ENCODE measurements around the gene PDE4D.
A peak's percentile ranks its signal among the peaks of the same experiment; 100 is the strongest.
"Not testable (repeated sequence)": the region's sequence is repeated elsewhere in the genome, so short reads cannot be mapped to it uniquely, and the experiment has no call there.

The PDE4D gene

GRCh38 chr5:59704936-59705335 lies 188.6 kb downstream of the PDE4D start:
- DNase-seq (ENCODE audit: low spot score), result no peak

- DNase-seq (ENCODE audit: low spot score), result no peak
Observed at GRCh38 chr5:59703789-59704188, 189.7 kb downstream of the PDE4D start.

- no peak for DNase-seq (ENCODE audit: low spot score)
Observed at GRCh38 chr5:59698207-59699178, 195.0 kb downstream of the PDE4D start.

GRCh38 chr5:59694411-59694810 lies 199.1 kb downstream of the PDE4D start:
- DNase-seq (ENCODE audit: low spot score), result no peak

DNA sequence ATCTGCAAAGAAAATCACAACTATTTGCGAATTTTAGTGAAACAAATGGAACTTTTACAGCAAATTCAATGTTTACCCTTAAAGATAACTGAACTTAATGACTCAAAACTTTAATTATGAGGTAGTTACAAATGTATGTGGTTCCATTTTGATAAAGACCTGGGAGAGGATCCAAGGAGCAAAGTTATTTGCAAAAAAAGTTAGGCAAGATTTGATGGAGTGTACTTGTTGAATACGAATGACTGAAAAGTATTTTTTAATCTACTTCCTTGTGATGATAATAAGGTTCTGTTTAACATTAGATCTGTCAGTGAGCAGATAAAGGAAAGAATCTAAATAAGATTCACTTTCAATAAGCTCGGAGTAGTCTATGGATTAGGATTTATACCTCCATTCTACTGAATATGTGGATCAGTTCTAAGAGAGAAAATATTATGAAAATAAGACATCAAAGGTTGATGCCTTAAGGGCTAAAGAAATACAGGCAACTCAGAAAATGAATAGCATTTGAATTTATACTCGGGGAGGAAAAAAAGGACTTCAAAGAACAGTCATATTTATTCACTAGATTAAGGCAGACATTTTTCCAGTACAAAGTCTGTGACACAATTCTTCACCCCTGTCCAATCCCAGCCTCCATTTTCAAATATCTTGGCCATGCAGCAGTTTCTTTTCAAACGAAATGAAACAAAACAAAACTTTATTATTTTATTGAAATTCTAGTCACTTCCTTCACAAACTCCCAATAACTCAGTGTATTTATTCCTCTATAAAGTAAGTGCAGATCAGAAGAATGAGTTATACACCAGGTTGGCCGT lies 199.8 kb downstream of the PDE4D start:
- no peak for DNase-seq (ENCODE audit: low spot score)

GRCh38 chr5:59685793-59686192 lies 207.7 kb downstream of the PDE4D start:
- no peak for DNase-seq (ENCODE audit: low spot score)

DNA sequence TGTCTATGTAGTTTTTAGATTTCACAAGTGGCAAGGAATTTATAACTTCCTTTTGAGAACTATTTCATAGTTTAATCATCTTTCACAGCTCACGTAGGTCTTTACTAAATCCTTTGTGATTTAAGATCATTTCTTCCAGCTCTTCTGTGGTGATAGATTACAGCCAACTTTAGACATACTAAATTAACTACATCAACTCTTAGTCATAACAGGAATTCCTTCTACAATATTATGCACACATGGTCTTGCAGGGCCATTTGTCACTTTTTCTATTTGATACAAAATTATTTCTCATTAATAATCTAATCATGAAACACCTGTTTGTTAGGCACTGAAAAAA lies 208.4 kb downstream of the PDE4D start:
- DNase-seq (ENCODE audit: low spot score), result no peak

DNA sequence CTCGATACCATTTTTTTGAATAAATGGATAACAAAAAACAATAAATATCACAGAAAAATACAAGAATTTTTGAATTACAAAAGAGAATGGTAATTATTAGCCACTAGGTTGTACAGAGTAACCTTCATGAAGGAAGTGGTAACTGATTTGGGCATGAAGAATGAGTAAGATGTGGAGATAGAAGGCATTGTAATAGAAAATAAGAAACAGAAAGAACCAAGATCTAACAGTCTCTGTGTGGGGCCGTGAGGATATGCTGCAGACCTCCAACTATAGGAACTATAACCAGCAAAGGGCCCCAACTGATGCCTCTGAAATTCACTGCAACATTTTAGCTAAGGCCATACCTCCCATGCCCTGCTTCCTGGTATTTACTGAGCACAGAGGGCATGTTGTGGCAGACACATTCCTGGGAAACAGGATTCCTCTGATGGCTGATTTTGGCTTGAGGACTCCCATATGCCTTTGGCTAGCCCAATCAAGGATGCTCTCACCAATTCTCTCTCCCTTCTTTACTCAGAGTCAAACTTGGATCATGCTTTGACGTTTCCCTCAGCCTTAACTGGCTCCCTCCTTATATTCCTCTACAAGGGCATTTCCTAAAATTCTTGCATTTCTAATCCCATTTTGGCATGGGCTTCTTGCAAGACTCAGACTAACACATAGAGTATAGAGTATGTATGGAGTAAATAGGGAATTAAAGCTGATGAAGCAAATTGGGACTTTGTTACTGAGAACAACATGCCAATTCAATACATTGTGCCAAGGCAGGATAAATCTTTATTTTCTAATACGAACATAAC lies 208.9 kb downstream of the PDE4D start:
- no peak for DNase-seq (ENCODE audit: low spot score)

DNA sequence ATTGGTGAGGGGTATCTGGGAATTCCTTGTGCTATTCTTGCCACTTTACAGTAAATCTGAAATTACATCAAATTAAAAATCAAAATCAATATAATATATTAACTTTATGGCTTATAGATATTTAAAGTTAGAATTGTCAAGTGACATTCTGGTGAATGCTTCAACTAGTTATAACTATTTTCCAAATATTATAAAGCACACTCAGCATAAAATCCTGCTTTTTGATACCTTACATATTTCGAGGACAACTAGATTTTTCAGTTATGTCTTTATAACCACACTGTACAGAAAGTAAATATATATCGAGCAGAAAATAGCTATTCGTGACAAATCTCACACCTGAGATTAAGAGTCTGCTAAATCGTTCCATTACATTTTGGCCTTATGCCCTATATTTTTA lies 210.2 kb downstream of the PDE4D start:
- no peak for DNase-seq (ENCODE audit: low spot score)

DNA sequence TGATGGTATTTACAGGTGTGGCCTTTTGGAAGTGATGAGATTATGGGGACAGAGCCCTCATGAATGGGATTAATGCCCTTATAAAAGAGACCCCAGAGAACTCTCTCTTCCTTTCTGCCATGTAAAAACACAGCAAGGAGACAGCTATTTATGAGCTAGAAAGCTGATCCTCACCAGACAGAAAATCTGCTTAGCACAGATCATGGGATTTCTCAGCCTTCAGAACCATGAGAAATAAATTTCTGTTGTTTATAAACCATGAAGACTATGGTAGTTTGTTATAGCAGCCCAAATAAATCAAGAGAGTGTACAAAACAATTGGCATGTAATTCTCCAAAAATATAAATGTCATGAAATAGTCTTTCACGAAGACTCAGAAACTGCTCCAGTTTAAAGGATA lies 211.0 kb downstream of the PDE4D start:
- no peak for DNase-seq (ENCODE audit: low spot score)

GRCh38 chr5:59678943-59679342 lies 214.6 kb downstream of the PDE4D start:
- no peak for DNase-seq (ENCODE audit: low spot score)

DNA sequence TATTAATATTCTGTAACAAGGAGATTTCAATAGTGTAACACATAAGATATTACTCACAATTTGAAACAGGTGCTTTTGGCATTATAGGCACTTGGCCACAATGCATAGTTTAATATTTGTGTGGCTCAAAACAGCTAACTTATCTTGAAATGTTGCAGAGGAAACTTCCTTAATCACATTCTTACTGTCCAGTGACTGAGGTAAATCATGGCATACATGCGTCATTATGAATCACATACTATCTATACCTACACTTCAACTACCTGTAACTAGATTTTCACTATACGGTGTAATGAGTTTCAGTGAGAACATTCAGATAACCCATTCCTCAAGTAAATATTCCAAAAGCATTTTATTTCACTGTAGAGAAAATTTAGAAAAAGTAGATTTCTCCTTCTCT lies 218.8 kb downstream of the PDE4D start:
- no peak for DNase-seq (ENCODE audit: low spot score)

- DNase-seq (ENCODE audit: low spot score), result peak; percentile 66
Observed at GRCh38 chr5:59673438-59674058, 220.0 kb downstream of the PDE4D start.

DNA sequence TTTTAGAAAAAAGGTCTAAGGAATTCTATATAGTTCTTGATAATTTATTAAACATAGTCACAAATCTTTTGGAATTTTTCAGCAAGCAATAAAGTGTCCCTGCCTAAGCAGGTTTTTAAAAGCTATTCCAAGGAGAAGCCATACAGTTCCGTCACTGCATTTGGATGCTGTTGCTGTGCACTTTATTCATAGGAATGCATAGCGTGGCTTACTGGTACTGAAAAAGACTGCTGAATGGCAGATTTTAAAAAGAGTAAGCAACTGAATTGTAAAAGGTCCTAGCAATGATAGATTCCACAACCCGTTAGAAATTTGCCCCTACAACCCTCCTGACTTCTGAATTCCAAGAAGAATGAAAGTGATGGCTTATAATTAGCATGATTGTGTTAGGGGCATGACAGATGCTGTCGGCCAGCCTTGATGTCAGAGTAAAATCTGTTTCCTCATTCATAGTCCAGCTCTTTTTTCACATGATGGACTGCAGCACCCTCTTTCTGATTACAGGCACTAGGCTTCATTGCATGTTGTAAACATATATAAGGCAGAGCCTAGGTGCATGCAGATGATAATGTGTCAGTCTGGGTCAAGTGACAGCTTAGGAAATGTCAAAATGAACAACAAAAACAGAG lies 227.0 kb downstream of the PDE4D start:
- DNase-seq (ENCODE audit: low spot score), result peak; percentile 85

- not testable (repeated sequence) for DNase-seq (ENCODE audit: low spot score)
Observed at GRCh38 chr5:59665832-59666203, 227.7 kb downstream of the PDE4D start.

- no peak for DNase-seq (ENCODE audit: low spot score)
Observed at GRCh38 chr5:59665086-59665831, 228.3 kb downstream of the PDE4D start.

DNA sequence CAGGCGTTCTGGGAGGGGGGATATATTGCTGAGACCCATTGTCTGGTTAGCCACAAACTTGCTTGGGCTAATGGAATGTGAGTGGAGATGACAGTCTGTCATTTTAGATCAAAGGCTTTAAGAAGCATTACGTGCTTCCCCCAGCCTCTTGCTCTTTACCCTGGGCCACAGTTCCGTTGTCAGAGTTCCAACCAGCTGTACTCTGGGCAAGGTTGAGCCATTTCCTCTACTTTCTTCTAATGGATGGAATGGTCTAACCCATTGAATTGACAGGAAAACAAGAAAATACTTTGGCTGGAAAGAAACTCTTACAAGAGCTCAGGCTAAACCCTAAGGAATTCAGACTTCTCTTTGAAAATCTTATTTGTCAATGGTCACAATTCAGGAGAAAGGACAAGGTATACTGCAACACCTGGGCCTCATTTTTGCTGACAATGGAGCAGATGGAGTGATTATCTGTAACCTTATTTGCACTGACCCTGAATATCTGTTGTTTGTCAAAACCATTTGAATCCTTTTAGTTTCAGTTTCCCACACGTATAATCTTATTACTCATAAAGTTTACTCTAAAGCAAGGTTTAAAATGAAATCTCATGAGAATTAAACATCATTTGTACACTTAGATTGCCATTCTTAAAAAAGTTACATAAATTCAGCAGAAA lies 231.4 kb downstream of the PDE4D start:
- DNase-seq (ENCODE audit: low spot score), result peak; percentile 99

DNA sequence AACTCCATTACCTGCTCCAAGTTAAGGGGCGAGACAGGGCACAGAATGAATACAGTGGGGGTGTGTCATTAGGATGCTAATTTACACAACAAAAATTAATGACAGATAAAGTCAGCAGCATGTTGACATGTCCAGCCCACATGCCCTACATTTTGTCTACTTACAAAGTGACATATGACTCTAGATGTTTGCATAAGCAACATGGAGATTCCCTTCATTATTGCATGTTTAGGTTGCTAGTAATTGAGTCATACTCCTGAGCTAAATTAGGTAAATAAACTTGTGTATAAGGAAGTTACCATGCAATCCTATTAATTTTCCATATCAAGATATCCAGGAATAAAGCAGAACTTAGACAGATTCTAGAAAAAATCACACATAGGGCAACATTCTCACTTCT lies 232.2 kb downstream of the PDE4D start:
- no peak for DNase-seq (ENCODE audit: low spot score)

DNA sequence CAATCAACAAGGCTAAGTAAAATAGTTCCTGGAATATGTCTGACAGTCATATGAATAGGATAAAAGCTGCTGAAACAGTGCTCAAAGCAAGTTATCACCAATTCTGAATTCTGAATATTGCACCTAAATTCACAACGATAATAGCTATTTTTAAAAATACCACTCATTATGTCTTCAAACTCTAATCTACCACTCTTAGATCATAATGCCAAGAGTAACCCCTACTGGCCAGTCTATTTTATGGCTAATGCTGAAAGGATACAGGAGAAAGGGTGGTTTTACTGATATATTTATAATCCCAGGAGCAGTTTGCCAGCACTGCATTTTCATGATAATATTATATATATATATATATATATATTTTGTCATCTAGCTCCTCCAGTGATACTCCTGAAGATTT lies 232.8 kb downstream of the PDE4D start:
- peak; percentile 53 for DNase-seq (ENCODE audit: low spot score)

All from SK-N-DZ (cell line).